ENCODE results near the gene CDON. TPM values are rescaled to one million over a fixed set of nuclear protein-coding genes. Genes with fewer than 3 reads are reported as not detected.

The CDON gene
- total and polyA plus RNA-seq, 2 of the 13 experiments (the other 11 are each of a cell fraction or from before 2014, with no cell fraction given), result 9.6 to 12.8 TPM

DNA sequence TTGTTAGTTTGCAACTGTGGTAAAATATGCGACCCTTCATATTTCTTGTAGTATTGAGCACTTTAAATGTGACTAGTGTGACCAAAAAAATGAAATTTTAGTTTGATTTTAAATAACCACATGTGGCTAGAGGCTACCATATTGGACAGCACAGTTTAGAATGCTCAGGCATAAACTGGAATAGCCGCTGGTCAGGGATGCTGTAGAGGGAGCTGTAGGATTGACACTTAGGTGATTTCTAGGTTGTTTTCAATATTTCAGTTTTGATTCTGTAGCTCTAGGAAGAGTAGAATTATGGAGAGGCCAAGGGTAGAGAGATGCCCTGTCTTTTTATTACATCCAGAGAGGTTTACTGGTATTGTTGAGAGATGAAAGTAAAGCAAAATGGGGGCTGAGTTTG lies 127.6 kb downstream of the CDON start:
- no peak overlapping the region for H3K4me3 ChIP-seq (replicated peaks in 1 of 3; ENCODE audit: insufficient read depth in 1 of 3, low read depth in 2 of 3, low read length in 3 of 3)
- POLR2A ChIA-PET, result no interaction called here
- no peaks in the 10 kb centered on the region for H3K36me3 ChIP-seq (replicated peaks in 1 of 2; ENCODE audit: control insufficient read depth in 1 of 2, insufficient read depth in 2 of 2, low read length in 2 of 2)
- H3K27ac ChIP-seq (ENCODE audit: extremely low read length, insufficient read depth, low read length), result no peak overlapping the region
- no peaks in the 10 kb centered on the region for H3K9me3 ChIP-seq (ENCODE audit: low read length)
- CTCF ChIA-PET (ENCODE audit: low intra/inter-chr PET ratio, low total read pairs), result no interaction called here
- no peak overlapping the region for H2AFZ ChIP-seq (ENCODE audit: low read length)
- in situ Hi-C loops (cut with HindIII; ENCODE audit: extremely low pct_ligation_motif_present, low pct_unique_long_range_greater_than_20kb) (no loop called here), intact Hi-C loops (cut with micrococcal nuclease; ENCODE audit: unreplicated experiment) (no loop called here)
- TF ChIP-seq XBP1 (CRISPR knock-in tag; IDR thresholded peaks at IDR 0.05), result no peak
- peak; percentile 58 for TF ChIP-seq STAG1 (CRISPR knock-in tag; IDR thresholded peaks at IDR 0.05)
- TF ChIP-seq, protein P1, sequence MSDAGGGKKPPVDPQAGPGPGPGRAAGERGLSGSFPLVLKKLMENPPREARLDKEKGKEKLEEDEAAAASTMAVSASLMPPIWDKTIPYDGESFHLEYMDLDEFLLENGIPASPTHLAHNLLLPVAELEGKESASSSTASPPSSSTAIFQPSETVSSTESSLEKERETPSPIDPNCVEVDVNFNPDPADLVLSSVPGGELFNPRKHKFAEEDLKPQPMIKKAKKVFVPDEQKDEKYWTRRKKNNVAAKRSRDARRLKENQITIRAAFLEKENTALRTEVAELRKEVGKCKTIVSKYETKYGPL (CRISPR knock-in tag; IDR thresholded peaks at IDR 0.05), result no peak
- peak; percentile 22; the same call in 1 of the 2 replicates for TF ChIP-seq ZNF644 (CRISPR knock-in tag; IDR thresholded peaks at IDR 0.05; ENCODE audit: low read depth)
- TF ChIP-seq, protein P2, sequence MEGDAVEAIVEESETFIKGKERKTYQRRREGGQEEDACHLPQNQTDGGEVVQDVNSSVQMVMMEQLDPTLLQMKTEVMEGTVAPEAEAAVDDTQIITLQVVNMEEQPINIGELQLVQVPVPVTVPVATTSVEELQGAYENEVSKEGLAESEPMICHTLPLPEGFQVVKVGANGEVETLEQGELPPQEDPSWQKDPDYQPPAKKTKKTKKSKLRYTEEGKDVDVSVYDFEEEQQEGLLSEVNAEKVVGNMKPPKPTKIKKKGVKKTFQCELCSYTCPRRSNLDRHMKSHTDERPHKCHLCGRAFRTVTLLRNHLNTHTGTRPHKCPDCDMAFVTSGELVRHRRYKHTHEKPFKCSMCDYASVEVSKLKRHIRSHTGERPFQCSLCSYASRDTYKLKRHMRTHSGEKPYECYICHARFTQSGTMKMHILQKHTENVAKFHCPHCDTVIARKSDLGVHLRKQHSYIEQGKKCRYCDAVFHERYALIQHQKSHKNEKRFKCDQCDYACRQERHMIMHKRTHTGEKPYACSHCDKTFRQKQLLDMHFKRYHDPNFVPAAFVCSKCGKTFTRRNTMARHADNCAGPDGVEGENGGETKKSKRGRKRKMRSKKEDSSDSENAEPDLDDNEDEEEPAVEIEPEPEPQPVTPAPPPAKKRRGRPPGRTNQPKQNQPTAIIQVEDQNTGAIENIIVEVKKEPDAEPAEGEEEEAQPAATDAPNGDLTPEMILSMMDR (CRISPR knock-in tag; IDR thresholded peaks at IDR 0.05), result peak; percentile 49
- TF ChIP-seq PHF5A (CRISPR knock-in tag; IDR thresholded peaks at IDR 0.05; ENCODE audit: low read depth, unreplicated experiment), result no peak
- TF ChIP-seq HOXD1 (CRISPR knock-in tag; IDR thresholded peaks at IDR 0.05), result no peak
- H3K27me3 ChIP-seq (ENCODE audit: control insufficient read depth in 1 of 2, insufficient read depth in 2 of 2, low read length in 2 of 2), result 0 out of 5 replicates have a peak, but pooled peaks cover 0 to 8% of the 10 kb centered on the region in 2 experiments
- peaks cover 21% of the 10 kb centered on the region for H3K4me1 ChIP-seq (ENCODE audit: insufficient read depth, low read length)
- no peak for DNase-seq (ENCODE audit: low spot score)
- no peaks in the 10 kb centered on the region for H4K20me1 ChIP-seq (ENCODE audit: insufficient read depth, low read length)
- H3K79me2 ChIP-seq (ENCODE audit: insufficient read depth, low read length), result no peaks in the 10 kb centered on the region
- H3K9ac ChIP-seq (ENCODE audit: insufficient read depth, low read depth, low read length), result no peak overlapping the region
- peak; percentile 81 for ATAC-seq
- WGBS (ENCODE audit: low lambda C conversion rate), result 19% methylated on average over 2 of the region's 2 CpGs
- no TSS peak for BruUV-seq (replicated peaks)
- peak overlapping the region; percentile 34; the same call in 1 of the 2 replicates for H3K4me2 ChIP-seq (ENCODE audit: low read depth, low read length)
- FAIRE-seq, result no peak

DNA sequence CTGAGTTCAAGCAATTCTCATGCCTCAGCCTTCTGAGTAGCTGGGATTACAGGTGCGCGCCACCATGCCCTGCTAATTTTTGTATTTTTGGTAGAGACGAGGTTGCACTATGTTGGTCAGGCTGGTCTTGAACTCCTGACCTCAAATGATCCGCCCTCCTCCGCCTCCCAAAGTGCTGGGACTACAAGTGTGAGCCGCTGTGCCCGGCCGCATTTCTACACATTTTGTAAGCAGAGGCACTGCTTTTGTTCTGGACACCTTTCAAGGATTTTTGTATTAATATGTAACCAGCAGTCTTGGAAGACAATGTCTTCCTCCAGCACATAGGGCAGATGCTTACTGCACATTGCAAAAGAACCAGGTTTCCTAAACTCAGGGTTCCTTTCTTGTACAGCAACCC lies 128.2 kb downstream of the CDON start:
- Histone ChIP-seq H3K27me3 (ENCODE audit: control insufficient read depth in 1 of 2, insufficient read depth in 2 of 2, low read length in 2 of 2) (0 out of 5 replicates have a peak, but pooled peaks cover 0 to 8% of the 10 kb centered on the region in 2 experiments), H3K79me2 (ENCODE audit: insufficient read depth, low read length) (no peaks in the 10 kb centered on the region), H3K4me1 (ENCODE audit: insufficient read depth, low read length) (peaks cover 26% of the 10 kb centered on the region), H3K27ac (ENCODE audit: extremely low read length, insufficient read depth, low read length) (no peak overlapping the region), H2AFZ (ENCODE audit: low read length) (no peak overlapping the region), H4K20me1 (ENCODE audit: insufficient read depth, low read length) (no peaks in the 10 kb centered on the region), H3K9me3 (ENCODE audit: low read length) (no peaks in the 10 kb centered on the region), H3K36me3 (replicated peaks in 1 of 2; ENCODE audit: control insufficient read depth in 1 of 2, insufficient read depth in 2 of 2, low read length in 2 of 2) (no peaks in the 10 kb centered on the region), H3K4me2 (ENCODE audit: low read depth, low read length) (no peak overlapping the region), H3K4me3 (replicated peaks in 1 of 3; ENCODE audit: insufficient read depth in 1 of 3, low read depth in 2 of 3, low read length in 3 of 3) (no peak overlapping the region), H3K9ac (ENCODE audit: insufficient read depth, low read depth, low read length) (no peak overlapping the region)
- POLR2A ChIA-PET, result no interaction called here
- CTCF ChIA-PET (ENCODE audit: low intra/inter-chr PET ratio, low total read pairs), result no interaction called here
- intact Hi-C loops (cut with micrococcal nuclease; ENCODE audit: unreplicated experiment) (no loop called here), in situ Hi-C loops (cut with HindIII; ENCODE audit: extremely low pct_ligation_motif_present, low pct_unique_long_range_greater_than_20kb) (no loop called here)
- TF ChIP-seq SOX13 (IDR thresholded peaks at IDR 0.05) (no peak), SOX13 (CRISPR knock-in tag; conservative IDR thresholded peaks at IDR 0.05 in 1 of 2, IDR thresholded peaks at IDR 0.05 in 1 of 2) (peak in 1 of 2 experiments; percentile 57; a peak in 2 of 4 replicates), ZBTB21 (CRISPR knock-in tag; IDR thresholded peaks at IDR 0.05) (no peak), MBNL3 (CRISPR knock-in tag; conservative IDR thresholded peaks at IDR 0.05) (no peak)
- FAIRE-seq, result no peak
- ATAC-seq, result no peak
- BruUV-seq (replicated peaks), result no TSS peak
- no peak for DNase-seq (ENCODE audit: low spot score)
- WGBS (ENCODE audit: low lambda C conversion rate), result 25% methylated on average over 8 of the region's 8 CpGs

Measured in HepG2 (cell line).